ENCODE measurements around the gene NKD1. TPM values are rescaled to one million over a fixed set of nuclear protein-coding genes. Genes with fewer than 3 reads are reported as not detected.

NKD1 gene
- total RNA-seq, 1 experiment from 2014 or later: 11.4 TPM

DNA sequence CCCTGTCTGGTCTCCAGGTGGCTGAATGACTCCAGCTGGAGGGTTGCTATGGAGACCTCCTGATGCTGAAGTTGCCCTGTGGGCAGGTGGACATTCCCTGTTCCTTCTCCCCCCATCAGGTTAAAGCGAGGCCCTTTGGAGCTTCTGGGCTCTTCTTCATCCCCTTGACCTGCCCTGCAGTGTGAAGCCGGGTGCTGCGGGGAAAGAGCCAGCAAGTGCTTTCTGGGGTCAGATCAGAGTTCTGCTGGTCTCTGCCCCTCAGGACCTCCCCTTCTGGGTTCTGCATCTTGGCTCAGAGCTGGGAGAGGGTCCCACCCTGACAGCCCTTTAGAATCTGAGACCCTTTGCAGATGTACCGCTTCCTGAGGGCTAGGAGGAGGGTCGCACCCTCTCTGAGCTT lies 25.1 kb downstream of the NKD1 start (continued):
- TF ChIP-seq ELF1 (IDR thresholded peaks at IDR 0.05; ENCODE audit: borderline replicate concordance, low read depth): no peak

DNA sequence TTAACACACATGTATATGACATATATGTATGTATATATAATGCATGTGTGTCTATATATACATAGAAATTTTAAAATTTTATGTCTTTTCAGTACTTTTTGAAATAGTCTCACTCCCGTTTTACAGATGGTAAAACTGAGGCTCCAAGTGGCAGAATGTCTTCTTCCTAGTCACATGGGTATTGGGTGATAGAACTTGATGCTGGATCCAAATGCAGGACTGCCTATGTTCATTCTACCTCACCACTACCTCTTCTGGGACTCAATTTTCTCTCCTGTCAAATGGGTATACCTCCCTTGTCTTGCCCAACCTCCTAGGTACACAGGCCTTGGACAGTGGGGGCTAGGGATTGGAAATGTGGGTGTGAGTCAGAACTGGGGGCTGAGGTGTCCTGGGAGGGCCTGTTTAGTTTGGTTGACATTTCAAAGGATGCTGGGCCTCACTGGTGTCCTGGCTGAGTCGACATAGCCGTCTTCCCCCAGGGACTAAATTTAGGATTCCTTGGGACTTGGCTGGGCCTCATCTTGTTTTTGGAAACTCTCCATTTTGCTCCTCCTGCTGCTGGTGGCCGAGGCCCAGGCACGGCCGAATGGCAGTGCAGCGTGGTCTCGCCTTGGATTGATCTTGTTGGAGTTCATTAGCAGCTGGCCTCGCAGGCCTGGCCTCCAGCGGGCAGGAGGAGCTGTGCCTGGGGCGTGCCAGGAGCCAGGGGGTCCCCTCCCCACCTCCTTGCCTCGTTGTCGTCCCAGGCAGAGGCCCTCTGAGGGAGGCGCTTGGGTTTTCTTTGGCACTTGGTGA lies 25.9 kb downstream of the NKD1 start:
- Histone ChIP-seq H3K9me3 (ENCODE audit: control insufficient read depth in 1 of 2, insufficient read depth in 1 of 2, low read depth in 1 of 2, low read length in 2 of 2) (no peaks in the 10 kb centered on the region), H3K4me1 (ENCODE audit: control insufficient read depth in 1 of 2, insufficient read depth in 2 of 2, low read length in 2 of 2) (no peaks in the 10 kb centered on the region), H3K27ac (ENCODE audit: low read depth, low read length) (no peak overlapping the region), H4K20me1 (ENCODE audit: insufficient read depth) (no peaks in the 10 kb centered on the region), H3K36me3 (ENCODE audit: control insufficient read depth in 1 of 2, insufficient read depth in 2 of 2, low read length in 2 of 2) (no peaks in the 10 kb centered on the region), H3K4me2 (ENCODE audit: low read length) (no peak overlapping the region), H2AFZ (ENCODE audit: low read depth, low read length, poor library complexity, severe bottlenecking) (no peak overlapping the region), H3K79me2 (ENCODE audit: insufficient read depth, low read length) (no peaks in the 10 kb centered on the region), H3K9ac (ENCODE audit: low read length) (no peak overlapping the region), H3K4me3 (replicated peaks in 1 of 2; ENCODE audit: low read depth in 1 of 2, low read length in 2 of 2) (no peak overlapping the region), H3K27me3 (ENCODE audit: insufficient read depth, low read length) (no peaks in the 10 kb centered on the region), H3K9me2 (ENCODE audit: insufficient read depth) (no peaks in the 10 kb centered on the region)
- DNase-seq (ENCODE audit: low read depth, low spot score) (no peak), ATAC-seq (no peak)
- POLR2A ChIA-PET: no interaction called here
- CTCF ChIA-PET: no interaction called here
- no TSS peak for BruUV-seq (replicated peaks)
- TF ChIP-seq POLR2AphosphoS5 (IDR thresholded peaks at IDR 0.05; ENCODE audit: low read depth, low read length): no peak
- no peak for TF ChIP-seq POLR2A (IDR thresholded peaks at IDR 0.05; ENCODE audit: borderline replicate concordance, extremely low read depth, insufficient read depth, insufficient read length)
- TF ChIP-seq ZFX (IDR thresholded peaks at IDR 0.05): no peak
- no peak for TF ChIP-seq TCF7L2 (IDR thresholded peaks at IDR 0.05; ENCODE audit: borderline replicate concordance, extremely low read depth, insufficient read depth, insufficient read length)
- TF ChIP-seq ELF1 (IDR thresholded peaks at IDR 0.05; ENCODE audit: borderline replicate concordance, low read depth): no peak
- TF ChIP-seq SIN3A (IDR thresholded peaks at IDR 0.05; ENCODE audit: low read depth): no peak
- no peak for TF ChIP-seq CEBPB (IDR thresholded peaks at IDR 0.05; ENCODE audit: low read depth)
- TF ChIP-seq RAD21 (IDR thresholded peaks at IDR 0.05; ENCODE audit: low read depth): no peak
- TF ChIP-seq CBX3 (IDR thresholded peaks at IDR 0.05; ENCODE audit: low read depth): no peak
- intact Hi-C loops (cut with micrococcal nuclease): no loop called here
- RAD21 ChIA-PET (ENCODE audit: low non-redundant PET in 1 of 2, low total read pairs in 2 of 2, uncharacterized antibody in 2 of 2, unreplicated experiment in 2 of 2): no interaction called here

DNA sequence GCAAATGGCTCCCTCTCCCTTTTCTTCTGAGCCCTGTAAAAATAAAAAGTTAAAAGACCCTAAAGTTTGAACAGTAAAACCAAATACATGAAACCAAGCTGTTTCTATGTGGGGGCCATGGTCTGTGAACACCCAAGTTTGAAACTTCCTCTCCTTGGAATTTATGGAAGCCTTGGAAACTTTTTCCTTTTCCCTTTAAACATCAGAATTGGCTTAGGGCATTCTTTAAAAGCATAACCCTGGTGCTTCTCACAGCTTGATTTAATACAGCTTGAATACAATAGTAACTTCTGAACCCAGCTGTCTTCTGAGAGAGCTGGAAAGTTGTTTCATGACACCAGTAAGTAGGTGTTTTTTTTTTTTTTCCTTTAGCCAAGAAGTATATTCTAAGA lies 26.5 kb downstream of the NKD1 start:
- Histone ChIP-seq H2AFZ (ENCODE audit: low read depth, low read length, poor library complexity, severe bottlenecking) (no peak overlapping the region), H3K27ac (ENCODE audit: low read depth, low read length) (no peak overlapping the region), H3K36me3 (ENCODE audit: control insufficient read depth in 1 of 2, insufficient read depth in 2 of 2, low read length in 2 of 2) (no peaks in the 10 kb centered on the region), H3K4me3 (replicated peaks in 1 of 2; ENCODE audit: low read depth in 1 of 2, low read length in 2 of 2) (no peak overlapping the region), H3K27me3 (ENCODE audit: insufficient read depth, low read length) (no peaks in the 10 kb centered on the region), H3K4me2 (ENCODE audit: low read length) (no peak overlapping the region), H3K4me1 (ENCODE audit: control insufficient read depth in 1 of 2, insufficient read depth in 2 of 2, low read length in 2 of 2) (no peaks in the 10 kb centered on the region), H3K9ac (ENCODE audit: low read length) (no peak overlapping the region), H3K9me2 (ENCODE audit: insufficient read depth) (no peaks in the 10 kb centered on the region), H3K9me3 (ENCODE audit: control insufficient read depth in 1 of 2, insufficient read depth in 1 of 2, low read depth in 1 of 2, low read length in 2 of 2) (no peaks in the 10 kb centered on the region), H4K20me1 (ENCODE audit: insufficient read depth) (no peaks in the 10 kb centered on the region), H3K79me2 (ENCODE audit: insufficient read depth, low read length) (no peaks in the 10 kb centered on the region)
- ATAC-seq (no peak), DNase-seq (ENCODE audit: low read depth, low spot score) (no peak)
- intact Hi-C loops (cut with micrococcal nuclease): no loop called here
- BruUV-seq (replicated peaks): no TSS peak
- ChIA-PET RAD21 (ENCODE audit: low non-redundant PET in 1 of 2, low total read pairs in 2 of 2, uncharacterized antibody in 2 of 2, unreplicated experiment in 2 of 2) (no interaction called here), POLR2A (no interaction called here), CTCF (no interaction called here)
- no peak for TF ChIP-seq FOSL1 (IDR thresholded peaks at IDR 0.05; ENCODE audit: low read depth)
- TF ChIP-seq SP1 (IDR thresholded peaks at IDR 0.05; ENCODE audit: low read depth): no peak
- TF ChIP-seq POLR2AphosphoS5 (IDR thresholded peaks at IDR 0.05; ENCODE audit: low read depth, low read length): no peak
- TF ChIP-seq TCF7L2 (IDR thresholded peaks at IDR 0.05; ENCODE audit: borderline replicate concordance, extremely low read depth, insufficient read depth, insufficient read length): no peak
- TF ChIP-seq JUND (IDR thresholded peaks at IDR 0.05): no peak
- TF ChIP-seq ZNF274 (IDR thresholded peaks at IDR 0.05; ENCODE audit: low read depth, low read length): no peak
- no peak for TF ChIP-seq EZH2 (IDR thresholded peaks at IDR 0.05)
- no peak for TF ChIP-seq CBX3 (IDR thresholded peaks at IDR 0.05; ENCODE audit: low read depth)
- TF ChIP-seq ZFX (IDR thresholded peaks at IDR 0.05): no peak
- no peak for TF ChIP-seq EZH2phosphoT487 (IDR thresholded peaks at IDR 0.05; ENCODE audit: borderline replicate concordance)
- no peak for TF ChIP-seq ELF1 (IDR thresholded peaks at IDR 0.05; ENCODE audit: borderline replicate concordance, low read depth)
- TF ChIP-seq SRF (IDR thresholded peaks at IDR 0.05; ENCODE audit: low read depth): no peak
- TF ChIP-seq, protein P1, sequence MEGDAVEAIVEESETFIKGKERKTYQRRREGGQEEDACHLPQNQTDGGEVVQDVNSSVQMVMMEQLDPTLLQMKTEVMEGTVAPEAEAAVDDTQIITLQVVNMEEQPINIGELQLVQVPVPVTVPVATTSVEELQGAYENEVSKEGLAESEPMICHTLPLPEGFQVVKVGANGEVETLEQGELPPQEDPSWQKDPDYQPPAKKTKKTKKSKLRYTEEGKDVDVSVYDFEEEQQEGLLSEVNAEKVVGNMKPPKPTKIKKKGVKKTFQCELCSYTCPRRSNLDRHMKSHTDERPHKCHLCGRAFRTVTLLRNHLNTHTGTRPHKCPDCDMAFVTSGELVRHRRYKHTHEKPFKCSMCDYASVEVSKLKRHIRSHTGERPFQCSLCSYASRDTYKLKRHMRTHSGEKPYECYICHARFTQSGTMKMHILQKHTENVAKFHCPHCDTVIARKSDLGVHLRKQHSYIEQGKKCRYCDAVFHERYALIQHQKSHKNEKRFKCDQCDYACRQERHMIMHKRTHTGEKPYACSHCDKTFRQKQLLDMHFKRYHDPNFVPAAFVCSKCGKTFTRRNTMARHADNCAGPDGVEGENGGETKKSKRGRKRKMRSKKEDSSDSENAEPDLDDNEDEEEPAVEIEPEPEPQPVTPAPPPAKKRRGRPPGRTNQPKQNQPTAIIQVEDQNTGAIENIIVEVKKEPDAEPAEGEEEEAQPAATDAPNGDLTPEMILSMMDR (IDR thresholded peaks at IDR 0.05 in 2 of 3, conservative IDR thresholded peaks at IDR 0.05 in 1 of 3; ENCODE audit: borderline replicate concordance in 1 of 3, insufficient read depth in 1 of 3, low read depth in 2 of 3, low read length in 2 of 3): no peak
